Brain microvascular endothelial cell (primary cell): ENCODE measurements around the gene SNX15.

Source experiments
- DNase-seq: peaks from one replicate; pipeline ENCODE4 v3.0.0-alpha.2; 2020
- H3K27ac ChIP-seq: fragments of 250-450 bp; sonication (Bioruptor Pico); 2 replicates; pipeline ENCODE4 v1.5.1; 2020; ENCODE audit warnings: mild to moderate bottlenecking, moderate library complexity
- H3K27me3 ChIP-seq: fragments of 250-450 bp; sonication (Bioruptor Pico); replicated peaks from 2 replicates; pipeline ENCODE4 v1.5.1; 2020; ENCODE audit warnings: mild to moderate bottlenecking
- H3K36me3 ChIP-seq: fragments of 250-450 bp; sonication (Bioruptor Pico); replicated peaks from 2 replicates; pipeline ENCODE4 v1.5.1; 2020; ENCODE audit warnings: mild to moderate bottlenecking
- H3K4me3 ChIP-seq: 2 replicates; pipeline ENCODE4 v1.5.1; 2011; ENCODE audit warnings: low read depth, mild to moderate bottlenecking, control low read depth, low read length, moderate library complexity
- in situ Hi-C: cut with HindIII; loops from 2 replicates; pipeline ENCODE4 v1.10.0; 2017; ENCODE audit warnings: low sequenced_read_pairs, low pct_ligation_motif_present
- TF ChIP-seq, protein P1 (sequence below): IDR thresholded peaks from 2 replicates; pipeline ENCODE4 v1.5.1; 2011; ENCODE audit warnings: low read depth, mild to moderate bottlenecking, moderate library complexity, low read length, control low read depth, inconsistent platforms; ENCODE audit errors: missing control alignments

The SNX15 gene

DNA sequence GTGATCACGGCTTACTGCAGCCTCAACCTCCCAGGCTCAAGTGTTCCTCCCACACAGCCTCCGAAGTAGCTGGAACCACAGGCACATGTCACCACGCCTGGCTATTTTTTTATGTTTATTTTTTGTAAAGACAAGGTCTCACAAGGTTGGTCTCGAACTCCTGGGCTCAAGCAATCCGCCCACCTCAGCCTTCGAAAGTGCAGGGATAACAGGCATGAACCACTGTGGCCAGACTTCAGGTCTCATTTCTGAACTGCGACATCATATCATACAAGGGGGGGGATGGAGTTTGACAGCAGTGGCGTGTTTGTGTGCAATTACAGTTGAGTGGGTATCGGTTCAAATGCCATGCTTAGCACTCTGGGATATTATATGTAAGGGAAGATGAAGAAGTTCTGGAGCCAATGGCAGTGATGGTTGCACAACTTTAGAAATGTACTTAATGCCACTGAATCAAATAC, 24.2 kb downstream of the SNX15 start:
- no peak for DNase-seq
- TF ChIP-seq, protein P1, sequence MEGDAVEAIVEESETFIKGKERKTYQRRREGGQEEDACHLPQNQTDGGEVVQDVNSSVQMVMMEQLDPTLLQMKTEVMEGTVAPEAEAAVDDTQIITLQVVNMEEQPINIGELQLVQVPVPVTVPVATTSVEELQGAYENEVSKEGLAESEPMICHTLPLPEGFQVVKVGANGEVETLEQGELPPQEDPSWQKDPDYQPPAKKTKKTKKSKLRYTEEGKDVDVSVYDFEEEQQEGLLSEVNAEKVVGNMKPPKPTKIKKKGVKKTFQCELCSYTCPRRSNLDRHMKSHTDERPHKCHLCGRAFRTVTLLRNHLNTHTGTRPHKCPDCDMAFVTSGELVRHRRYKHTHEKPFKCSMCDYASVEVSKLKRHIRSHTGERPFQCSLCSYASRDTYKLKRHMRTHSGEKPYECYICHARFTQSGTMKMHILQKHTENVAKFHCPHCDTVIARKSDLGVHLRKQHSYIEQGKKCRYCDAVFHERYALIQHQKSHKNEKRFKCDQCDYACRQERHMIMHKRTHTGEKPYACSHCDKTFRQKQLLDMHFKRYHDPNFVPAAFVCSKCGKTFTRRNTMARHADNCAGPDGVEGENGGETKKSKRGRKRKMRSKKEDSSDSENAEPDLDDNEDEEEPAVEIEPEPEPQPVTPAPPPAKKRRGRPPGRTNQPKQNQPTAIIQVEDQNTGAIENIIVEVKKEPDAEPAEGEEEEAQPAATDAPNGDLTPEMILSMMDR, result no peak
- in situ Hi-C loops, result no loop called here
- no peak overlapping the region for H3K4me3 ChIP-seq
- H3K36me3 ChIP-seq, result no peaks in the 10 kb centered on the region
- no peak overlapping the region for H3K27ac ChIP-seq
- no peaks in the 10 kb centered on the region for H3K27me3 ChIP-seq

DNA sequence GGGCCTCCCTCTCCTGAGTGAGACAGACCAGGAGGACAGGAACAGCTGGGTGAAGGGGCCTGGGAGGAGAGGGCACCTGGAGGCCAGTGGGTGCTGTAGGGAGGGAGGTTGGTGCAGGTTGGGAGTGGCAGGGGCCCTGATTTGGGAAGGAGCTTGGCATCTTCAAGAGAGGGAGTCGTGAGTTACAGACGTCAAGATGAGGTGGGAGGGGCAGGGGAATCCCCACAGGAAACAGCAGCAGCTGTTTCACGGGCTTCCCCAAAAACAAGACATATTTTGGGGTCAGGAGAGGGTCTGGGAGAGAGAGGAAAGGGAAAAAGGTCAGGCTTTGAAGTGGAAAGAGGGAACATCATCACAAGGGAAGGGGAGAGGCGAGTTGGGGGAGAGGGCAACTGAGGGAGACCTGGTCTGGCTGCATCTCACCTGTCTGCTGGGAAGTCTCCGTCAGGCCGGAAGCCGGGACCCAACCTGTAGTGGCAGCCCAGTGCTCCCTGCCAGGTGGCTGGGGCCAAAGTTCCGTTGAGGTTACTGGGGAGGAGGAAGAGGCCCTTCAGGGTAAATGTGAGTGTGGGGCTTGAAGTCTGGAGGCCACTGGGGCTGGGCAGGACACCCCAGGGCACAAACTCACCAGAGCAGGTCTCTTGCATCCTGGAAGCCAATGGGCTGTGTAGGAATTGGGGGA, 26.7 kb downstream of the SNX15 start:
- Histone ChIP-seq H3K27me3 (no peaks in the 10 kb centered on the region), H3K27ac (no peak overlapping the region), H3K4me3 (no peak overlapping the region), H3K36me3 (no peaks in the 10 kb centered on the region)
- in situ Hi-C loops, result no loop called here
- TF ChIP-seq, protein P1, result no peak
- DNase-seq, result no peak

DNA sequence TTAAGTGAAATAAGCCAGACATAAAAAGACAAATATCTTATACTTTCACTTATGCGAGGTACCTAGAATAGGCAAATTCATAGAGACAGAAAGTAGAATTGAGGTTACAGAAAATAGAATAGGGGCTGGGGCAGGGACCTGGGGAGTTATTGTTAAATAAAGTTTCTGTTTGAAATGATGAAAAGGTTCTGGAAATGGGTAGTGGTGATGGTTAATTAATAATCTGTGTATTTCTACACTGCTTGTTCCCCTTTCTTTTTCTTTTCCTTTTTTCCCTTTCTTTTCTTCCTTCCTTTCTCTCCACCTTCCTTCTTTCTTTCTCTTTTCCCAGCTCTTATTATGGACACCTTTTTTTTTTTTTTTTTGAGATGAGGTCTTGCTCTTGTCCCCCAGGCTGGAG, 28.3 kb downstream of the SNX15 start:
- H3K36me3 ChIP-seq, result no peaks in the 10 kb centered on the region
- H3K4me3 ChIP-seq, result no peak overlapping the region
- DNase-seq, result no peak
- TF ChIP-seq, protein P1, result no peak
- no peaks in the 10 kb centered on the region for H3K27me3 ChIP-seq
- in situ Hi-C loops, result no loop called here
- no peak overlapping the region for H3K27ac ChIP-seq

DNA sequence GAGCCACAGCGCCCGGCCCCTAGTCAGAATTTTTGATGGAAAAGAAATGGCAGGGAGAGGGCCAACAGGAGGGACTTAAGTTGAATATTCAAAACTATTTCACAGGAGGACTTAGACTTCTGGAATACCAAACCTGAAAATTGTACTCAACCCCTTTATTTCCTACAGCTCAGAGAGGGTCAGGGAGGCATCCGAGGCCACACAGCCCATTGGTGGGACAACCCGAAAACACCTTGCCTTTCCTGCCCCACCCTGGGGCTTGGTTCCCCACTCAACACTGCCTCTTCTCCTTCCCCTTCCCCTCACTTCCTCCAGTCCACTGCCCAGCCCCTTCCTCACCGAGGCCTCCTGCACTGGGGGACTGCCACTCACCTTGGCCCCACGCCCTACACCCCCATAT, 29.8 kb downstream of the SNX15 start:
- TF ChIP-seq, protein P1, result no peak
- no peak for DNase-seq
- H3K27ac ChIP-seq, result no peak overlapping the region
- H3K27me3 ChIP-seq, result no peaks in the 10 kb centered on the region
- H3K36me3 ChIP-seq, result no peaks in the 10 kb centered on the region
- H3K4me3 ChIP-seq, result no peak overlapping the region
- in situ Hi-C loops, result no loop called here

DNA sequence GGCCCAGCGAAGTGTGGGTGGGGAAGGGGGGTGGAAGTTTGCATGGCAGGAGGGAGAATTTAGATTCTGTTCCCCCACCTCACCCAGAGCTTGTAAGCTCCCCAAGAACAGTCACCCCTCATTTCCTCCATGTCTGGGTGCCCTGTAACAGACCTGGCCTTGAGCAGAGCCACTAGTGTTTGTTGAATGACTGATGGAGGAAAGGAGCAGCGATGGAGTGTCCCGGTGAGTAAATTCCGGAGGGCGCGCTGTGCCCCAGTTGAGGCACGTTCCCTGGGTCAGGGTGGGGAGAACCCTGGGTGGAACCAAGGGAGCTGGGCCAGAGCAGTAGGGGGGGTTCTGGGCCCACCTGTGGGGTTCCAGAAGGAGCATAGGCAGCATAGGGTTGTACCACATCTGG, 30.3 kb downstream of the SNX15 start:
- H3K4me3 ChIP-seq, result no peak overlapping the region
- no peaks in the 10 kb centered on the region for H3K36me3 ChIP-seq
- in situ Hi-C loops, result no loop called here
- H3K27me3 ChIP-seq, result no peaks in the 10 kb centered on the region
- TF ChIP-seq, protein P1, result no peak
- no peak overlapping the region for H3K27ac ChIP-seq
- no peak for DNase-seq

DNA sequence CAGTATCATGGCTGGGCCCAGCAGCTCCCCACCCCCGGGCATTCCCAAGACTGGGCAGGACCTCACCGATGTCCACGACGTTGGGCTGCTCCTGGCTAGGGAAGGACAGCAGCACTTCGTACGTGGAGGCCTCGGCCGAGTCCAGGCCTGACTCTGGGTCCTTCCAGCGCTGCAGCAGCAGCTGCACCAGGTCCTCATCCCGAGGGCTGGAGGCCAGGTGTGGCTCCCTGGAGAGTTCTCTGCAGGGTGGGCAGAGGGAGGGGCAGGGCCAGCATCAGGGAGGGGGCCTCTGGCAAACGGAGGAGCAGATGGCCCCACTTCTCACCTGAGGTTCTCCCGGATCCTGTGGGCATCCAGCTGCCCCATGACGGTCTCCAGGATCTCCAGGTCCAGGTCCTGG, 30.8 kb downstream of the SNX15 start:
- no peak for DNase-seq
- H3K27ac ChIP-seq, result no peak overlapping the region
- no peak overlapping the region for H3K4me3 ChIP-seq
- no peaks in the 10 kb centered on the region for H3K36me3 ChIP-seq
- H3K27me3 ChIP-seq, result no peaks in the 10 kb centered on the region
- TF ChIP-seq, protein P1, result no peak
- in situ Hi-C loops, result no loop called here
